Fibroblast of mammary gland (primary cell): Measurements from ENCODE around the gene AMIGO1.

ENCODE experiments used
- DNase-seq: peaks from one replicate; pipeline ENCODE4 v3.0.0-alpha.2; 2010; ENCODE audit warnings: low read depth
- H3K4me3 ChIP-seq: 2 replicates; pipeline ENCODE4 v1.5.1; 2011; ENCODE audit warnings: low read depth, mild to moderate bottlenecking, low read length, moderate library complexity; ENCODE audit not compliant: control insufficient read depth
- TF ChIP-seq, protein P1 (sequence below): conservative IDR thresholded peaks from 2 replicates; pipeline ENCODE4 v1.5.1; 2011; ENCODE audit warnings: low read depth, low read length, inconsistent platforms; ENCODE audit not compliant: control insufficient read depth, insufficient read depth

Gene AMIGO1

DNA sequence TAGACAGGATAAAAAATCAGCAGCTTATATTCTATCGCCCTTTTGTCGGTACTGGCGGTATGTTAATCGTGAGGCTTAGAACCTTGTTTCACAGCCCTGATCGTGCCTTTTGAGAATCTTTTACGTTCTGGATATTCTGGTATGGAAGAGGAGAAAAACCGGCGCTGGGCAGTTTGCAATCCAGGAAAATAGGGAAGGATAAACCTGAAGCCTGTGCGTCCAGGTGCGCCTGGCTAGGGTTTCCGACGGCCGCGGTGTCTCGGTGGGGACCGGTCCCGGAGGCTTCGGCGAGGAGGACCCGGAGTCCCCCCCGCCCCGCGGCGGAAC lies 43.4 kb downstream of the AMIGO1 start:
- TF ChIP-seq, protein P1, sequence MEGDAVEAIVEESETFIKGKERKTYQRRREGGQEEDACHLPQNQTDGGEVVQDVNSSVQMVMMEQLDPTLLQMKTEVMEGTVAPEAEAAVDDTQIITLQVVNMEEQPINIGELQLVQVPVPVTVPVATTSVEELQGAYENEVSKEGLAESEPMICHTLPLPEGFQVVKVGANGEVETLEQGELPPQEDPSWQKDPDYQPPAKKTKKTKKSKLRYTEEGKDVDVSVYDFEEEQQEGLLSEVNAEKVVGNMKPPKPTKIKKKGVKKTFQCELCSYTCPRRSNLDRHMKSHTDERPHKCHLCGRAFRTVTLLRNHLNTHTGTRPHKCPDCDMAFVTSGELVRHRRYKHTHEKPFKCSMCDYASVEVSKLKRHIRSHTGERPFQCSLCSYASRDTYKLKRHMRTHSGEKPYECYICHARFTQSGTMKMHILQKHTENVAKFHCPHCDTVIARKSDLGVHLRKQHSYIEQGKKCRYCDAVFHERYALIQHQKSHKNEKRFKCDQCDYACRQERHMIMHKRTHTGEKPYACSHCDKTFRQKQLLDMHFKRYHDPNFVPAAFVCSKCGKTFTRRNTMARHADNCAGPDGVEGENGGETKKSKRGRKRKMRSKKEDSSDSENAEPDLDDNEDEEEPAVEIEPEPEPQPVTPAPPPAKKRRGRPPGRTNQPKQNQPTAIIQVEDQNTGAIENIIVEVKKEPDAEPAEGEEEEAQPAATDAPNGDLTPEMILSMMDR: no peak
- DNase-seq: peak; percentile 5
- H3K4me3 ChIP-seq: peak overlapping the region; percentile 48

DNA sequence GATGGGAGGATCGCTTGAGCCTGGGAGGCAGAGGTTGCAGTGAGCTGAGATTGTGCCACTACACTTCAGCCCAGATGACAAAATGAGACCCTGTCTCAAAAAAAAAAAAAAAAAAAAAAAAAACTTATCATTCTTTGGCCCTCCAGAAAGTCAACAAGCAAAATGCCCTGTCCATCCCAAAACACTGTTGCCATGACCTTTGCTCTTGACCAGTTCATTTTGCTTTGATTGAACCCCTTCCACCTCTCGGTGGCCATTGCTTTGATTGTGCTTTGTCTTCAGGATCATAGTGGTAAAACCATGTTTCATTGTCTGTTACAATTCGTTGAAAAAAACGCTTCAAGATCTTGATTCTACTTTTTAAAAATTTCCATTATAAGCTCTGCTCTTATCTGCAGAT lies 51.7 kb downstream of the AMIGO1 start:
- no peak overlapping the region for H3K4me3 ChIP-seq
- no peak for DNase-seq
- TF ChIP-seq, protein P1: no peak

DNA sequence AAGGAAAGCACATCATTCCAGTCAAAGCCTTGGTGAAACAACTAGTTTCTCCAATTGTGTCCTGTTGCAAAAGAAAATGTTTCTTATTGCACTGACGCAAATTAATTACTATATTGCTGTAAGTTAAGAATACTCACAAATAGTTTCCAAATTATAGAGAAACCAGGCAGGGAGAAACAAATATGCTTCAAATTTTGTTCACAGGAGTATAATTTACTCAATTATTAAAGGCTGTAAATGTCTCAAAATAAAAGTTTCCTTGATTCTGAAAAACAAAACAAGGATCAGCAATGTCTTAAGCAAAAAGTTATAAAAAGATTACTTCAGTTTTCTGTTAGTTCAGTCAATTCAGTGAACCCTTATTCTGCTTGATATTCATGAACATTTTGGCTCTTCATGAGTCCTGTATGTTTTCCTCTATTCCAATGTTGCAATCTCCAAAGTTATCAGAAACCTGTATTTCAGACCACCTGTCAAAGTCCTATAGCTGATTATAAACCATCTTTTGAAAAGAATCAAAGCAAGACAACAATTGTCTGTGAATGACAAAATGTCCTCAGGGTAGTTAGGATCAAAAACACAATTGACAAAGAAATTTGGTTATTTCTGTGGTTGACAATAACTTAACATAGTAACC lies 54.9 kb downstream of the AMIGO1 start:
- peak; percentile 10 for DNase-seq
- TF ChIP-seq, protein P1: no peak
- H3K4me3 ChIP-seq: no peak overlapping the region
